ENCODE data around the gene LARP1B. TPM values are rescaled to one million over a fixed set of nuclear protein-coding genes. Genes with fewer than 3 reads are reported as not detected.

The LARP1B gene
- total RNA-seq, result 13.6 and 14.6 TPM in 2 replicates
- total RNA-seq (2013), result 17.0 TPM
- 4.5 and 9.1 TPM in 2 replicates for polyA plus RNA-seq
- 6.3 and 7.7 TPM in 2 replicates for polyA minus RNA-seq

DNA sequence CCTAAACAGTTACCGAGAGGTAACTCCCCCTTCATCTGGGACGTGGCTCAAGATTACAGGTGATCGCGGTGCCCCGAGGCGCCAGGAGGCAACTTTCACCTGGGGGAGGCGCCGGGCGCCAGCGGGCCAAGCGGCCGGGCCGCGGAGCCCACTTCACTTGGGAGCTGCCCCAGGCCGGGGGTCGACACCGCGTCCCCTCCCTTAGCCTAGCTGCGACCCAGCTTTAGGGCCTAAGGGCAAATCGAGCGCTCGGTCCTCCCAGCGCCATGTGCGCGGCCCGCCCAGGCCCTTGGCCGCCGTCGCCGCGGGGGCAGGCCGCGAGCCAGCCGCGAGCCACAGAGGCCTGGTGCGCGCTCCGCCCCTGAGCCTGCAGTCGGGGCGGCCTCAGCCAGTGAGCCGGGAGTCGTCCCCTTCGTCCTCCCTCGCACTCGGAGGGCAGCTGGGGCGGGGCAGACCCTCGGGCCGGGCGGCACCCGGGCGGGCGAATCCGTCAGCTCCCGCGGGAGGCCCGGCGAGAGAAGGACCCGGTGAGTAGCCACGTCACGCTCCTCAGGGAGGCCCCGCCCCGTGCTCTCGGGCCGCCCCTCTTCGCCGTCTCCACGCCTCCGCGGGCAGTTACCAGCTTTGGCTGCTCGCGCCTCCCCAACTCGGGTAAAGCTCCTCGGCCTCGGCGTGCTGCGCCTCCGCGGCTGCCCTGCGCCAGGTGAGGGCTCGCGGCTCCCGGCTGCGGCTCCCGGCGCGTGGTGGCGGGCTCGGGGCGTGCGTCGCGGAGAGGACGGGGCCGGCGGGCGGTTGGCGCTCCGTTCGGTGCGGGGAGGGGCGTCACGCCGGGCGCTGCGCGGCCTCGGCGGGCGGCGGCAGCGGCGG is at the start of gene LARP1B:
Gene LARP1B (plus strand): TSS at position 614 of the 867 bp plus-strand sequence. CDS start 13,640 bp downstream, outside the sequence.
- Histone ChIP-seq H3K27me3 (replicated peaks in 1 of 4; ENCODE audit: control extremely low read depth in 1 of 4, control insufficient read depth in 3 of 4, insufficient read depth in 4 of 4, low read length in 3 of 4) (no peaks in the 10 kb centered on the region), H3K36me3 (replicated peaks in 1 of 2; ENCODE audit: control extremely low read depth in 1 of 2, control insufficient read depth in 1 of 2, extremely low read depth in 1 of 2, insufficient read depth in 2 of 2, low read length in 1 of 2) (no peaks in the 10 kb centered on the region), H4K20me1 (ENCODE audit: control insufficient read depth, insufficient read depth, low read length, poor library complexity, severe bottlenecking) (no peaks in the 10 kb centered on the region), H3K9me3 (ENCODE audit: control extremely low read depth in 1 of 3, control insufficient read depth in 2 of 3, insufficient read depth in 1 of 3, low read length in 2 of 3) (peaks cover 0 to 1% (median 0%) of the 10 kb centered on the region in 3 donors), H3K79me2 (ENCODE audit: control insufficient read depth, insufficient read depth, low read length) (peaks cover 6% of the 10 kb centered on the region), H3K27ac (ENCODE audit: low read length in 2 of 2) (peak within 1 kb of the TSS; percentile 84 to 96), H3K4me3 (ENCODE audit: control extremely low read depth in 1 of 5, extremely low read depth in 1 of 5, insufficient read depth in 1 of 5, low read depth in 2 of 5, low read length in 4 of 5) (peak within 1 kb of the TSS; percentile 41 to 72 (median 66)), H2AFZ (ENCODE audit: insufficient read depth, low read depth, low read length, poor library complexity, severe bottlenecking) (peak within 1 kb of the TSS; percentile 90), H3K9ac (ENCODE audit: low read length) (peak within 1 kb of the TSS; percentile 91), H3K4me2 (replicated peaks; ENCODE audit: low read depth, low read length, poor library complexity, severe bottlenecking) (peak within 1 kb of the TSS; percentile 99), H3K4me1 (ENCODE audit: control insufficient read depth in 2 of 2, insufficient read depth in 2 of 2, low read length in 2 of 2) (peaks cover 3 to 12% of the 10 kb centered on the region in 2 donors)
- peak within 1 kb of the TSS; percentile 92 for H3K27ac Mint-ChIP-seq
- DNase-seq, result peak; percentile 95
- POLR2A ChIA-PET, result interaction anchor here (0.5 to 1.8 kb wide), 6 partner anchors 11 to 754 kb away, joined by 3 to 20 read pairs (median 6); partner anchors contain the start of genes ABHD18, MFSD8, PGRMC2 and PLK4
- H3K27me3 Mint-ChIP-seq, result no peaks in the 10 kb centered on the region
- no peaks in the 10 kb centered on the region for H3K9me3 Mint-ChIP-seq (ENCODE audit: insufficient read depth)
- under 1% methylated on average over 112 of the region's 112 CpGs for WGBS (ENCODE audit: insufficient coverage)
- H3K4me3 Mint-ChIP-seq, result peak within 1 kb of the TSS; percentile 90
- CTCF ChIA-PET, result interaction anchor here (0.6 to 2.0 kb wide), 2 partner anchors 10 to 95 kb away, joined by 3 to 18 read pairs; partner anchors contain the start of genes ABHD18 and MFSD8
- no peak for TF ChIP-seq EZH2 (IDR thresholded peaks at IDR 0.05; ENCODE audit: borderline replicate concordance, insufficient read depth, low read depth, low read length, poor library complexity, severe bottlenecking)
- TF ChIP-seq, protein P1, sequence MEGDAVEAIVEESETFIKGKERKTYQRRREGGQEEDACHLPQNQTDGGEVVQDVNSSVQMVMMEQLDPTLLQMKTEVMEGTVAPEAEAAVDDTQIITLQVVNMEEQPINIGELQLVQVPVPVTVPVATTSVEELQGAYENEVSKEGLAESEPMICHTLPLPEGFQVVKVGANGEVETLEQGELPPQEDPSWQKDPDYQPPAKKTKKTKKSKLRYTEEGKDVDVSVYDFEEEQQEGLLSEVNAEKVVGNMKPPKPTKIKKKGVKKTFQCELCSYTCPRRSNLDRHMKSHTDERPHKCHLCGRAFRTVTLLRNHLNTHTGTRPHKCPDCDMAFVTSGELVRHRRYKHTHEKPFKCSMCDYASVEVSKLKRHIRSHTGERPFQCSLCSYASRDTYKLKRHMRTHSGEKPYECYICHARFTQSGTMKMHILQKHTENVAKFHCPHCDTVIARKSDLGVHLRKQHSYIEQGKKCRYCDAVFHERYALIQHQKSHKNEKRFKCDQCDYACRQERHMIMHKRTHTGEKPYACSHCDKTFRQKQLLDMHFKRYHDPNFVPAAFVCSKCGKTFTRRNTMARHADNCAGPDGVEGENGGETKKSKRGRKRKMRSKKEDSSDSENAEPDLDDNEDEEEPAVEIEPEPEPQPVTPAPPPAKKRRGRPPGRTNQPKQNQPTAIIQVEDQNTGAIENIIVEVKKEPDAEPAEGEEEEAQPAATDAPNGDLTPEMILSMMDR (IDR thresholded peaks at IDR 0.05), result no peak
- H3K4me1 Mint-ChIP-seq, result peaks cover 11% of the 10 kb centered on the region
- peak; percentile 84 for ATAC-seq (ENCODE audit: low read depth)
- intact Hi-C loops (cut with micrococcal nuclease), result loop anchor here (1.0 kb wide), 3 partner anchors 96 to 227 kb away; partner anchors contain the start of genes ABHD18, MFSD8 and PLK4

Data from B cell (primary cell).